GM23338 (cell line): ENCODE results near the gene GLI3. TPM values are rescaled to one million over a fixed set of nuclear protein-coding genes. Genes with fewer than 3 reads are reported as not detected.

Source experiments
- ATAC-seq: fragments of 200-7000 bp; cut with Tn5 transposase; 3 replicates; pipeline ENCODE4 v1.9.1; 2020
- DNase-seq: peaks from one replicate; pipeline ENCODE4 v3.0.0-alpha.2; 2015; ENCODE audit warnings: low spot score
- H2AFZ ChIP-seq: fragments of 200-600 bp; sonication (generic); 2 replicates; pipeline ENCODE4 v1.8.0; 2016; ENCODE audit warnings: antibody characterized with exemption, mild to moderate bottlenecking, moderate library complexity
- H3F3A ChIP-seq: fragments of 200-600 bp; sonication (generic); replicated peaks from 2 replicates; pipeline ENCODE4 v1.8.0; 2017; ENCODE audit warnings: antibody characterized with exemption, mixed run types, low read depth
- H3K27ac ChIP-seq: fragments of 200-600 bp; sonication (generic); 2 replicates; pipeline ENCODE4 v1.6.1; 2016; ENCODE audit warnings: low read depth
- H3K27me3 ChIP-seq: fragments of 200-600 bp; sonication (generic); 2 replicates; pipeline ENCODE4 v1.8.0; 2016; ENCODE audit warnings: mild to moderate bottlenecking, mixed run types, moderate library complexity; ENCODE audit not compliant: insufficient read depth
- H3K36me3 ChIP-seq: fragments of 200-600 bp; sonication (generic); 2 replicates; pipeline ENCODE4 v1.8.0; 2016; ENCODE audit warnings: mild to moderate bottlenecking; ENCODE audit not compliant: insufficient read depth
- H3K4me1 ChIP-seq: fragments of 200-600 bp; sonication (generic); 2 replicates; pipeline ENCODE4 v1.8.0; 2016; ENCODE audit warnings: mild to moderate bottlenecking, moderate library complexity; ENCODE audit not compliant: insufficient read depth
- H3K4me2 ChIP-seq: fragments of 200-600 bp; sonication (generic); 2 replicates; pipeline ENCODE4 v1.7.1; 2017; ENCODE audit warnings: mixed run types
- H3K4me3 ChIP-seq: fragments of 200-600 bp; sonication (generic); 2 replicates; pipeline ENCODE4 v1.6.1; 2016; ENCODE audit warnings: mixed run types
- H3K79me2 ChIP-seq: fragments of 200-600 bp; sonication (generic); replicated peaks from 2 replicates; pipeline ENCODE4 v1.8.0; 2017; ENCODE audit warnings: mild to moderate bottlenecking; ENCODE audit not compliant: insufficient read depth
- H3K9me2 ChIP-seq: fragments of 200-600 bp; sonication (generic); 2 replicates; pipeline ENCODE4 v1.8.0; 2017; ENCODE audit not compliant: insufficient read depth
- H4K20me1 ChIP-seq: fragments of 200-600 bp; sonication (generic); replicated peaks from 2 replicates; pipeline ENCODE4 v1.8.0; 2017; ENCODE audit warnings: mild to moderate bottlenecking; ENCODE audit not compliant: insufficient read depth
- H3K27ac Mint-ChIP-seq: 2 replicates; pipeline ENCODE4 v1.8.0; 2020; ENCODE audit warnings: inconsistent platforms, mild to moderate bottlenecking, moderate library complexity, mixed read lengths
- H3K27me3 Mint-ChIP-seq: 3 replicates; pipeline ENCODE4 v1.8.0; 2022; ENCODE audit warnings: low read depth, mild to moderate bottlenecking, moderate library complexity, mixed read lengths, inconsistent platforms; ENCODE audit not compliant: insufficient read depth, poor library complexity
- H3K36me3 Mint-ChIP-seq: 3 replicates; pipeline ENCODE4 v1.8.0; 2021; ENCODE audit warnings: low read depth, mild to moderate bottlenecking, inconsistent platforms, moderate library complexity, mixed read lengths
- H3K4me1 Mint-ChIP-seq: 3 replicates; pipeline ENCODE4 v1.8.0; 2020; ENCODE audit warnings: mild to moderate bottlenecking, inconsistent platforms, mixed read lengths
- H3K4me3 Mint-ChIP-seq: 3 replicates; pipeline ENCODE4 v1.8.0; 2021; ENCODE audit warnings: moderate library complexity, mild to moderate bottlenecking, inconsistent platforms, mixed read lengths
- H3K9me3 Mint-ChIP-seq: 3 replicates; pipeline ENCODE4 v1.8.0; 2020; ENCODE audit warnings: moderate library complexity, mild to moderate bottlenecking, inconsistent platforms, mixed read lengths
- CTCF ChIP-seq, 2 experiments: fragments of 200-600 bp in 1 of 2; sonication (generic) in 1 of 2; conservative IDR thresholded peaks; 2 replicates each; pipeline versions ENCODE4 v1.5.1 to v1.6.1; 2016 to 2017; ENCODE audit warnings: antibody characterized with exemption in 2 of 2, low read depth in 2 of 2, mild to moderate bottlenecking in 2 of 2, moderate library complexity in 1 of 2
- ETS1 ChIP-seq: IDR thresholded peaks from 2 replicates; pipeline ENCODE4 v1.6.1; 2016; ENCODE audit warnings: antibody characterized with exemption
- EZH2 ChIP-seq: fragments of 200-600 bp; sonication (generic); IDR thresholded peaks from one replicate; pipeline ENCODE4 v1.8.0; 2017; ENCODE audit warnings: antibody characterized with exemption, mild to moderate bottlenecking, low read depth; ENCODE audit not compliant: unreplicated experiment
- EZH2phosphoT487 ChIP-seq: fragments of 200-600 bp; sonication (generic); IDR thresholded peaks from one replicate; pipeline ENCODE4 v1.8.1; 2018; ENCODE audit warnings: antibody characterized with exemption; ENCODE audit not compliant: unreplicated experiment
- NANOG ChIP-seq: IDR thresholded peaks from 2 replicates; pipeline ENCODE4 v1.6.1; 2016; ENCODE audit warnings: antibody characterized with exemption, borderline replicate concordance
- REST ChIP-seq: IDR thresholded peaks from one replicate; pipeline ENCODE4 v1.6.1; 2018; ENCODE audit warnings: antibody characterized with exemption; ENCODE audit not compliant: unreplicated experiment
- ZNF331 ChIP-seq: fragments of 250-450 bp; sonication (Bioruptor Pico); IDR thresholded peaks from 2 replicates; pipeline ENCODE4 v1.5.0; 2020; ENCODE audit warnings: low read depth, mild to moderate bottlenecking, moderate library complexity
- ZNF462 ChIP-seq: fragments of 250-450 bp; sonication (Bioruptor Pico); IDR thresholded peaks from 2 replicates; pipeline ENCODE4 v1.5.0; 2020; ENCODE audit warnings: mild to moderate bottlenecking, moderate library complexity
- polyA plus RNA-seq: library from polyadenylated mRNA; unstranded; fragments of >200 nt; fragmentation: Nextera tagmentation; extraction: Ambion mirVana; gene quantifications from 2 replicates; pipeline ENCODE4 v1.2.1, GENCODE V29; 2016
- total RNA-seq: library from RNA; depleted of rRNA; stranded (reverse); fragments of >200 nt; shearing (Covaris generic); gene quantifications from 2 replicates; pipeline ENCODE4 v1.2.3, GENCODE V29; 2014

GLI3 gene
- total and polyA plus RNA-seq, 2 experiments from 2014 or later, result 16.1 to 17.9 TPM

GRCh38 chr7:42217548-42217947 lies 19.5 kb downstream of the GLI3 start:
- H3K4me3 Mint-ChIP-seq, result no peak overlapping the region
- Histone ChIP-seq H3K27ac (no peak overlapping the region), H3K9me2 (no peaks in the 10 kb centered on the region), H3F3A (peaks cover 7% of the 10 kb centered on the region; the same call in 1 of the 2 replicates), H2AFZ (no peak overlapping the region), H3K79me2 (peaks cover 25% of the 10 kb centered on the region), H3K4me1 (peaks cover 60% of the 10 kb centered on the region), H4K20me1 (no peaks in the 10 kb centered on the region), H3K27me3 (no peaks in the 10 kb centered on the region), H3K4me2 (no peak overlapping the region), H3K36me3 (no peaks in the 10 kb centered on the region), H3K4me3 (no peak overlapping the region)
- H3K27ac Mint-ChIP-seq, result no peak overlapping the region
- DNase-seq (no peak), ATAC-seq (no peak)
- H3K36me3 Mint-ChIP-seq, result peaks cover 10% of the 10 kb centered on the region; the same call in 2 of the 3 replicates
- no peaks in the 10 kb centered on the region for H3K9me3 Mint-ChIP-seq
- H3K4me1 Mint-ChIP-seq, result peaks cover 89% of the 10 kb centered on the region
- H3K27me3 Mint-ChIP-seq, result peaks cover 4% of the 10 kb centered on the region
- TF ChIP-seq ZNF331 (no peak), ZNF462 (no peak), NANOG (no peak)

GRCh38 chr7:42217053-42217452 lies 20.0 kb downstream of the GLI3 start:
- H3K4me1 ChIP-seq, result peaks cover 63% of the 10 kb centered on the region
- no peak overlapping the region for H3K27ac ChIP-seq
- DNase-seq, result no peak
- TF ChIP-seq CTCF (conservative IDR thresholded peaks at IDR 0.05; ENCODE audit: low read depth in 2 of 2) (no peak), NANOG (no peak), ZNF331 (no peak), ETS1 (no peak), REST (no peak), EZH2phosphoT487 (no peak), EZH2 (no peak)

More at GRCh38 chr7:42217053-42217452, 20.0 kb downstream of the GLI3 start:
- Histone ChIP-seq H4K20me1 (no peaks in the 10 kb centered on the region), H3F3A (peaks cover 7% of the 10 kb centered on the region; the same call in 1 of the 2 replicates), H3K4me3 (no peak overlapping the region), H3K9me2 (no peaks in the 10 kb centered on the region), H3K4me2 (no peak overlapping the region), H3K27me3 (no peaks in the 10 kb centered on the region), H2AFZ (no peak overlapping the region), H3K36me3 (no peaks in the 10 kb centered on the region), H3K79me2 (peaks cover 26% of the 10 kb centered on the region)
- Mint-ChIP-seq H3K4me3 (no peak overlapping the region), H3K4me1 (peaks cover 88% of the 10 kb centered on the region), H3K27me3 (peaks cover 4% of the 10 kb centered on the region), H3K36me3 (peaks cover 10% of the 10 kb centered on the region; the same call in 2 of the 3 replicates), H3K9me3 (no peaks in the 10 kb centered on the region), H3K27ac (peak overlapping the region; percentile 36; the same call in 1 of the 2 replicates)
- no peak for ATAC-seq
